Fibroblast of skin of abdomen (primary cell): ENCODE results near the gene TCF21.

ENCODE experiments used
- DNase-seq: peaks from one replicate; pipeline ENCODE4 v3.0.0-alpha.2; 2013

Gene TCF21

GRCh38 chr6:133889557-133890403 is 867 bp downstream of the TCF21 start:
- peak; percentile 29 for DNase-seq

GRCh38 chr6:133890711-133891148 is 1.8 kb downstream of the TCF21 start:
- DNase-seq: no peak

GRCh38 chr6:133891149-133891926 is 2.4 kb downstream of the TCF21 start:
- peak; percentile 17 for DNase-seq

- peak; percentile 8 for DNase-seq
These were observed 3.3 kb downstream of the TCF21 start for GRCh38 chr6:133891927-133892812.

GRCh38 chr6:133892813-133893691 is 4.1 kb downstream of the TCF21 start:
- DNase-seq: no peak

- DNase-seq: no peak
These were observed 5.0 kb downstream of the TCF21 start for GRCh38 chr6:133893946-133894345.

- no peak for DNase-seq
These were observed 5.5 kb downstream of the TCF21 start for GRCh38 chr6:133894369-133894768.

- DNase-seq: peak; percentile 43
These were observed 6.0 kb downstream of the TCF21 start for GRCh38 chr6:133894795-133895358.

GRCh38 chr6:133895573-133896343 is 6.8 kb downstream of the TCF21 start:
- peak; percentile 14 for DNase-seq

GRCh38 chr6:133896344-133896721 is 7.4 kb downstream of the TCF21 start:
- no peak for DNase-seq

GRCh38 chr6:133898263-133898662 is 9.3 kb downstream of the TCF21 start:
- no peak for DNase-seq

GRCh38 chr6:133899556-133899955 is 10.6 kb downstream of the TCF21 start:
- no peak for DNase-seq

- DNase-seq: no peak
These were observed 14.9 kb downstream of the TCF21 start for GRCh38 chr6:133903855-133904254.

- DNase-seq: no peak
These were observed 17.1 kb downstream of the TCF21 start for GRCh38 chr6:133906050-133906449.

- peak; percentile 83 for DNase-seq
These were observed 27.8 kb downstream of the TCF21 start for GRCh38 chr6:133916650-133917151.

GRCh38 chr6:133917781-133918180 is 28.9 kb downstream of the TCF21 start:
- DNase-seq: no peak

GRCh38 chr6:133918208-133918930 is 29.5 kb downstream of the TCF21 start:
- DNase-seq: no peak

- no peak for DNase-seq
These were observed 30.4 kb downstream of the TCF21 start for GRCh38 chr6:133919362-133919761.

GRCh38 chr6:133921249-133921859 is 32.4 kb downstream of the TCF21 start:
- DNase-seq: peak; percentile 74
